ENCODE measurements around the gene SLC4A11.
"Not testable (repeated sequence)": the region's sequence is repeated elsewhere in the genome, so short reads cannot be mapped to it uniquely, and the experiment has no call there.

The SLC4A11 gene

GRCh38 chr20:3203315-3204123, 35.5 kb downstream of the SLC4A11 start:
- DNase-seq (ENCODE audit: low read depth) = no peak

GRCh38 chr20:3202965-3203314, 36.0 kb downstream of the SLC4A11 start:
- no peak for DNase-seq (ENCODE audit: low read depth)

- no peak for DNase-seq (ENCODE audit: low read depth)
Measured at GRCh38 chr20:3199976-3200755, 38.8 kb downstream of the SLC4A11 start.

- DNase-seq (ENCODE audit: low read depth) = no peak
Measured at GRCh38 chr20:3199206-3199605, 39.8 kb downstream of the SLC4A11 start.

- DNase-seq (ENCODE audit: low read depth) = no peak
Measured at GRCh38 chr20:3195590-3196237, 43.3 kb downstream of the SLC4A11 start.

GRCh38 chr20:3194617-3195280, 44.2 kb downstream of the SLC4A11 start:
- DNase-seq (ENCODE audit: low read depth) = no peak

- DNase-seq (ENCODE audit: low read depth) = no peak
Measured at GRCh38 chr20:3193806-3194616, 45.0 kb downstream of the SLC4A11 start.

- DNase-seq (ENCODE audit: low read depth) = no peak
Measured at GRCh38 chr20:3192226-3193015, 46.6 kb downstream of the SLC4A11 start.

GRCh38 chr20:3190681-3191111, 48.3 kb downstream of the SLC4A11 start:
- DNase-seq (ENCODE audit: low read depth) = no peak

GRCh38 chr20:3189561-3190131, 49.3 kb downstream of the SLC4A11 start:
- DNase-seq (ENCODE audit: low read depth) = no peak

GRCh38 chr20:3188823-3189413, 50.1 kb downstream of the SLC4A11 start:
- DNase-seq (ENCODE audit: low read depth) = no peak

- not testable (repeated sequence) for DNase-seq (ENCODE audit: low read depth)
Measured at GRCh38 chr20:3187861-3188260, 51.1 kb downstream of the SLC4A11 start.

GRCh38 chr20:3183896-3184612, 54.9 kb downstream of the SLC4A11 start:
- DNase-seq (ENCODE audit: low read depth) = no peak

- not testable (repeated sequence) for DNase-seq (ENCODE audit: low read depth)
Measured at GRCh38 chr20:3182429-3182828, 56.6 kb downstream of the SLC4A11 start.

GRCh38 chr20:3181270-3181669, 57.7 kb downstream of the SLC4A11 start:
- no peak for DNase-seq (ENCODE audit: low read depth)

- DNase-seq (ENCODE audit: low read depth) = no peak
Measured at GRCh38 chr20:3180319-3180718, 58.7 kb downstream of the SLC4A11 start.

GRCh38 chr20:3177746-3178485, 61.1 kb downstream of the SLC4A11 start:
- DNase-seq (ENCODE audit: low read depth) = no peak
